H7 (cell line): Measurements from ENCODE around the gene IFNK. TPM values are rescaled to one million over a fixed set of nuclear protein-coding genes. Genes with fewer than 3 reads are reported as not detected.
A peak's percentile ranks its signal among the peaks of the same experiment; 100 is the strongest.

ENCODE experiments used
- DNase-seq: peaks from one replicate; pipeline ENCODE4 v3.0.0; 2012
- H3K27me3 ChIP-seq: 2 replicates; pipeline ENCODE4 v1.6.0; 2011; ENCODE audit warnings: mild to moderate bottlenecking, low read length; ENCODE audit not compliant: control insufficient read depth, insufficient read depth
- H3K36me3 ChIP-seq: replicated peaks from 2 replicates; pipeline ENCODE4 v1.5.1; 2011; ENCODE audit warnings: low read length; ENCODE audit not compliant: control insufficient read depth, insufficient read depth
- H3K4me3 ChIP-seq: 2 replicates; pipeline ENCODE4 v1.5.1; 2011; ENCODE audit warnings: low read depth, mild to moderate bottlenecking, control low read depth, low read length, moderate library complexity; ENCODE audit not compliant: insufficient read depth
- total RNA-seq: library from RNA; depleted of rRNA; stranded (reverse); fragments of >200 nt; shearing (Covaris generic); gene quantifications from 2 replicates; pipeline ENCODE4 v1.2.3, GENCODE V29; 2014

Gene IFNK
- total RNA-seq, 1 experiment from 2014 or later = not detected

DNA sequence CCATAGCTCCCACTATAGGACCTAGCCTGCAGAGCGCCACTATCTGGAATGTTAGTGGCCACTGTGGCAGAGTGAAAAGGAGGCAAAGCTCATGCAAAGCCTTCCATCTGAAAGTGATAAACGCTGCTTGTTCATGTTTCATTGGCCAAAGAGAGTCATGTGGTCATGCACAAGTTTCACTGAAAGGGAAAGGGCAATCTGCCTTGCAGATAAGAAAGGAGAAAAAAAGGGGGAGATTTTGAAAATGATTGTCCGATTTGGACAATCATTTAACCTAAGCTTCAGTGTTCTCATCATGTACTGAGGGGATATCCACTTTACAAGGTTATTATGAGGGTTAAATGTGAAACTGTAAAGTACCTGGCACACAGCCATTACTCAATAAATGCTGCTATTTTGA is 14.6 kb downstream of the IFNK start:
- no peak for DNase-seq
- H3K4me3 ChIP-seq = no peak overlapping the region
- H3K27me3 ChIP-seq = no peaks in the 10 kb centered on the region
- 0 out of 2 replicates have a peak, but pooled peaks cover 1% of the 10 kb centered on the region for H3K36me3 ChIP-seq

DNA sequence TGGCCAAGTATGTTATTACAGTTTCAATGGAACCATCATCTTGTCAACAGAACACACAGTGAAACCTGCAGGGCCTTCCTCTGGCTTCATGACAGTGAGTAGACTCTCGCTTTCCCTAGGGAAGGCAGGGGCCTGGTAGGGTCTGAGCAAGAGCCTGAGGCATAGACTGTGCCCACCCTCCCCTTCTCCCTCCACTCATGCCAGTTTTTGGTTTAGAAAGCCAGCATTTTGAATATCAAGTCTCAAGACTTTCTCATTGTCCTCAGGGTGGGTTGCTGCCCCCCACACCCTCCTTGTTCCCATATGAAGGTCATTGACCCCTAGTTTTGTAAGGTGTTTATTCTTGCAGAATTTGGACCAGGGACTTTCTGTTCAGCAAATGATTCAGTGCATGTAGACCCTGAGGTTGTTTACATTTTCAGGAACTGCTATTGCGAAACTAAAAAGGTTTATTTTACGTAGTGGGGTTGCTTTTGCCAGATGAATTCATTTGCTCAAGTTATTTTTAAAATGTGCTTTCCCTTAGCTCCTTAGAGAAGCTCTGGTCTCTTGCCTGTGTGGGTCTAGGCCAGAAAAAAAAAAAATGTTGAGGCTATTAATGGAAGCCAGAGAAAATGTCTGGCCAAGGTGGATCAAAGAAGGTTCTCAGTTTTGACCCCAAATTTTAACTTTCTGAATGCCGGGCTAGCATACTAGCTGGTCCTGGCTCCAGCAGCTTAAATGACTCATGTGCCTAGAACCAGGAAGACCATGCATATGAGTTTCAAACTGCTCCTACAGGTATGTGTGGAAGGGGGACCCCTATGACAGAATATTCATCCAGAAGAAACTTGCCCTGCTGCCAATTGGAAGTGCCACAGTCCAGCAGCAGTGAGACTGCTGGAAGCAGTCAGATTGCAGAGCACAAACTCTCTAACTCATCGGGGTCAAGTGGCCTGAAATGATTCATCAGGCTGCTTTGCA is 15.7 kb downstream of the IFNK start:
- Histone ChIP-seq H3K4me3 (no peak overlapping the region), H3K27me3 (no peaks in the 10 kb centered on the region), H3K36me3 (0 out of 2 replicates have a peak, but pooled peaks cover 3% of the 10 kb centered on the region)
- DNase-seq = no peak

DNA sequence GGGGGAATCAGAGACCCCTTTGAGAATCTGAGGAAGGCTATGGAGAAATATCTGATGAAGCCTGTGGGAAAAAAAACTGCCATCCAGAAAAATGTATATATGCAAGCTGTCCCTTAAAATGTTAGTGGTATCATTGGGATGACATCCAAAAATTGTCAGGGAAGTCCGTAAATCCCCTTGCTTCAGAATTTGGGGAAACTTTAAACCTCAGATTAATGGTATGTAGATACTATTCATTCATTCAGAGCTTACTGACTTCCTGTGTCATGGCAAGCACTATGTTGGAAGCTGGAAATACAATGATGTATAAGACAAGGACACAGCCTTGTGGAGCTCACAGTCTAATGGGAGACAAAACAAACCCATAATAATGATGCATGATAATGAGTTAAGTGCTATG is 16.4 kb downstream of the IFNK start:
- Histone ChIP-seq H3K4me3 (no peak overlapping the region), H3K27me3 (no peaks in the 10 kb centered on the region)
- no peak for DNase-seq

DNA sequence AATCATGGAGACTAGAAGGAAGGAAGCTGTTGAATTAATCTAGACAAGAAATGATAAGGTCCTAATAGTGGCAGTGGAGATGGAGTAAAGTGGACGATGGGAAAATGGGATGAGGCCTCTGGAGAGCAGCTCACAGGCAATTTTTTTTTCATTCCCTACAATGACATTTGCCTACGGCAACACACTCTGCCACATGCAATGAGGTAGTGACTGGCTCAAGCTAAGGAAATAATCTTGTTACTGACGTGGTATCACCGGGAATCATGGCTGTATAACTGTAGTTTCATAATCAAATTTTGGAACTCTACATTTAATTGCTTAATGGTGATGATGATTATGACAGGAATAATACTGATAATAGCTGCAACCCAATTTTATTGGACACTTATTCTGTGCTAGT is 17.6 kb downstream of the IFNK start:
- Histone ChIP-seq H3K36me3 (peaks cover 3% of the 10 kb centered on the region; the same call in 1 of the 2 replicates), H3K27me3 (no peaks in the 10 kb centered on the region), H3K4me3 (no peak overlapping the region)
- DNase-seq = no peak

More for the DNA sequence above, 16.4 kb downstream of the IFNK start:
- H3K36me3 ChIP-seq = peaks cover 3% of the 10 kb centered on the region; the same call in 1 of the 2 replicates

DNA sequence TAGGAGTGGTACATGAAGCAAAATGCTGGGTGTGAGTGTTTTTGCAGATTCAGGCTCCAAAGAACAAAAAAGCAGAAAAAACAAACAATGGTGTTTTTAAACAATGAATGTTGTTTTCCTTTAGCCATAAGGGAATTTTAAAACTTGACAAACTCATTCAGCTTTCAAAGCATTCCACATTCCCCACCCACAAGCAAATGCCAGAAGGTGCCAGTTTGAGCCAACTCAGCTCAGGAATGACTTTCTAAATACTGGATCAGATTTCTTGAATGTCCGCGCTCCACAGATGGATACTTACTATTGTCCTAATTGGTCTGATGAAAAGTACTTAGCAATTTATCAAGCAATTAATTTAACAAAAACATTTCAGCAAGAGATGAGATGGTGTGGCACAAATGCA is 18.4 kb downstream of the IFNK start:
- no peaks in the 10 kb centered on the region for H3K27me3 ChIP-seq
- H3K4me3 ChIP-seq = no peak overlapping the region
- no peak for DNase-seq
- H3K36me3 ChIP-seq = peaks cover 3% of the 10 kb centered on the region; the same call in 1 of the 2 replicates

DNA sequence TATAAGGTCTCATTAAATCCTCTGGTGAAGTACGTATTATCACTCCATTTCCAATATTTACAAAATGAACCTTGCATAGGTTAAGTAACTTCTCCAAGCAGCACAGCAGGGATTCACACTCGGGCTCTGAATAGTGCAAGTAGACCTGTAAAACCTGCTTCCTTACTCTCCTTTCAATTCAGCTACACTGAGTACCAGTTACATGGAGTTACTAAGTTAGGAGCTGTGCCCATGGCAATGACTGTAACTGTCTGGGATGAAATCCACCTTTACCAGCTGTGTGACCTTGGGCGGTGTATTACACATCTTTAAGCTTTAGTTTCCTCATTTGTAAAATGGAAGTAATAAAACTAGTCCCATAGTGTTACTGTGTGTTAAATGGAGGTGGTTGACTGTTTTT is 21.4 kb downstream of the IFNK start:
- no peaks in the 10 kb centered on the region for H3K27me3 ChIP-seq
- H3K4me3 ChIP-seq = no peak overlapping the region
- peaks cover 7% of the 10 kb centered on the region for H3K36me3 ChIP-seq
- no peak for DNase-seq

DNA sequence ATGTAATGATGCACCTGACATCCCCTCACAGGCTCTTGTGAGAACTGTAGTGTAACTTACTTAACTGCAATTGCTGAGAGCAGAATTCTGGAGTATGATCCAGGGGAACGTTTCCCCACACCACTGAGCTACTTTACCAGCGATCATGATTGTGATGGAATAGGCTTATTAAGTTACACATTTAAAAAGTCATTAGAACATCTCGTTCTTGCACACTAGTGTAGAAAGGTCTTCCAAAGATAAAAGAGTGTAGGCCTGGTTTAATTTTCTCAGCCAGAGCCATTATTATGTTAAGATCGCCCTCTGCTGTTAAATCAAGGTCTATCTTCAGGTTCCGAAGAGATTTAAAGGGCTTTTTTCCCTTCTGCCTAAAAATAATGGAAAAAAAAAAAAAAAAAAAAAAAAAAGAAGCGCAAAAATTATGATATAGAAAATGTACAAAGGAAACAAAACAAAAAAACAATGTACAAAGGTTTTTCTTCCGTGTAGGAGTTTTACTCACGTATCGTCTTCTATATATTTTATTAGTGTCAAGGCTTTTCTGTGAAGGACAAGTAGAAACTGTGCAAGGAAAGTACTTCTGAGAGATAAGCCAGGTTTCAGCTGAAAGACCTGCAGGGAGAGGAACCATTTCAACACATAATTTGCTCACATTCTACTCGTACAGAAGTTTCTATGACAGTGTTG is 24.1 kb downstream of the IFNK start:
- peak; percentile 28 for DNase-seq
- Histone ChIP-seq H3K27me3 (no peaks in the 10 kb centered on the region), H3K36me3 (peaks cover 7% of the 10 kb centered on the region), H3K4me3 (no peak overlapping the region)

DNA sequence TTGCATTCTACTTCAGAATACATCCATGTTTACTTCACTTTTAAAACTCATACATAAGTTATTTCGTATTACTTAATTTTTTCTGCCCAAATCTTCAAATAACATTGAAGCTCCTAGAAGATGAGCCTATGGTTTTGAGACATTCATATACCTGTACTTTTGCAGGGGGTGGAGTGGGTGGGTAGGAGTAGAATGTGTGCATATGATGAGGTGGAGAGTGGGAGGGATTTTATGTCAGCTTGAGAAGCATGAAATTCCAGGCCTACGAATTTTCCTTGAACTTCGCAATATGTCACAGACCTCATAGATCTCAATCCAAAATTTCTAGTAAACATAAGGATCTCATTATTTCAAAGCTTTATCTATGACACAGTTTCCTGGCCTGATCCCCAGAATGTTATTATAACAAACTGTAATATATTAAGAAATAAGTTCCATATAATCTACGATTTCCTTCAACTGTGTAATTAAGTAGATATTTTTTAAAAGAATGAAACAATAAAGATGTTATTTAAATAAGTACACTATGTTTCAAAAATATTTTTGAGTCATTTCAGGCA is 25.2 kb downstream of the IFNK start:
- H3K4me3 ChIP-seq = no peak overlapping the region
- H3K36me3 ChIP-seq = peaks cover 6% of the 10 kb centered on the region
- H3K27me3 ChIP-seq = no peaks in the 10 kb centered on the region
- DNase-seq = no peak

DNA sequence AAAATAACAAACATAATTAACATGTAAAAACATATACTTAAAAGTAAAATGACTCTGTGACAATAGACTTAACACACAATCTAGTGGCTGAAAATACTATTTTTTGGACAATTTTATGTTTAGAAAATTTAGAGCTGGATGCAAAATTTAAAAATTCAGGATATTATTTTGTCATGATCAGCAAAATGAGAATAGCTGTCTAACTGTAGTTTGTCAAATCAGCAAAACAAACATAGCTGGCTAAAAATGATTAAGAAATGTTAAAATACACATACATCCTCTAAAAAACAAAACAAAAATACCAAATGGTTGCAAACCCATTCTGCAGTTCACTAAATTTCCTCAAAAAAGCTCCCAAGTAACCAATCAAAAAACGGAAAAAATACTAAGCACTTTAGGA is 30.6 kb downstream of the IFNK start:
- H3K36me3 ChIP-seq = peaks cover 7% of the 10 kb centered on the region
- DNase-seq = no peak
- H3K4me3 ChIP-seq = no peak overlapping the region
- no peaks in the 10 kb centered on the region for H3K27me3 ChIP-seq

DNA sequence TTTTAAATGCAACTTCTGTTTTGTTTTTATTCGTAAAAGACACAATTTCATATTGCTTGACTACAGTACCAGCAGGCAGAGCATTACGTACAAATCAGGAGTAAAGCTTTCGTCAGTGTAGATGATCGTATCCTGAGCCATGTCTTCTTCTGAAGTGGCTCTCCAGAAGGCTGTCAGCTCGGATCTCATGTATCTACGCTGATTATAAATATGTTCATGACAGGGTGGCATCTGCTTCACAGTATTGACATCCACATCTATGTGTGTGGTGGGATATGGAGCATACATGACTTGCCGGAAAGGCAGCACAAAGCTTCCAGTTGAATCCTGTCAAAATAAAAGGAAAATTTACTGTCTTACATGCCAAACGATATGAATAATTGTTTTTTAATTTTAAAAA is 32.4 kb downstream of the IFNK start:
- DNase-seq = no peak
- H3K4me3 ChIP-seq = no peak overlapping the region
- peaks cover 7% of the 10 kb centered on the region for H3K36me3 ChIP-seq
- no peaks in the 10 kb centered on the region for H3K27me3 ChIP-seq

DNA sequence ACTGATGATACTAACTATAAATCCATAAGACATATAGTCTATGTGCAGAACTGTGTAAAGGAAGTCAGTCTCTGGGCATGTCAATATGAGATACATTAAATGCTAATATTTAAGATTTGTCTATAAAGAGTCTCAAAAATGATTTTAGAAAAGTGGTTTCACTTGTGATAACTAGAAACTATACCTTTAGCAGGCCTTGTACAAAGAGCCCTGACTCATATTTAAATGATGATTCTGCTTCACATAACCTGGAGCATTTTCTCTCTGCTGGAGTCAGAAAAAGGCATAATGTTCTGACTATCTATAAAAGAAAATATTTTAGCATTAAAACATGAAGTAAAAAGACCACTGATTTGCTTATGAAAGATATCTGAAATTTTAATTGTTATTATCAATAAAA is 34.2 kb downstream of the IFNK start:
- Histone ChIP-seq H3K4me3 (no peak overlapping the region), H3K36me3 (peaks cover 7% of the 10 kb centered on the region), H3K27me3 (no peaks in the 10 kb centered on the region)
- DNase-seq = no peak

DNA sequence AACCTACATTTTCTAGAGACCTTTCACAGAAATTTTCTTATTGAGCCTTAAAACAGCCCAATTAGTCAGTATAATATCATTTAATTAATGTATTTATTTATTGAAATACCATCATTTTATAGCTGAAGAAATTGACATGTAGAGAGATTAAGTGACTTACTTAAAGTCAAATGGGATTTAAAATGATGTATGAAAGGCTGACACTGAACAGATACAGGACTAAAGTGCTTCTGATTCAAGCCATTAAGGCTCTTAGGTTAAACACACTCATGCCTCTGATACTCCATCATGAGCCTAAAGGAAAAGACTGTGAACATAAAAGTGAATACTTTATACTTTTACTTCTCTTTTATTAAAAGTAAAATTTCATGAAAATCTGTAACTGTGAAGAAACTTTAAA is 36.4 kb downstream of the IFNK start:
- Histone ChIP-seq H3K4me3 (no peak overlapping the region), H3K27me3 (no peaks in the 10 kb centered on the region), H3K36me3 (peaks cover 9% of the 10 kb centered on the region)
- no peak for DNase-seq

DNA sequence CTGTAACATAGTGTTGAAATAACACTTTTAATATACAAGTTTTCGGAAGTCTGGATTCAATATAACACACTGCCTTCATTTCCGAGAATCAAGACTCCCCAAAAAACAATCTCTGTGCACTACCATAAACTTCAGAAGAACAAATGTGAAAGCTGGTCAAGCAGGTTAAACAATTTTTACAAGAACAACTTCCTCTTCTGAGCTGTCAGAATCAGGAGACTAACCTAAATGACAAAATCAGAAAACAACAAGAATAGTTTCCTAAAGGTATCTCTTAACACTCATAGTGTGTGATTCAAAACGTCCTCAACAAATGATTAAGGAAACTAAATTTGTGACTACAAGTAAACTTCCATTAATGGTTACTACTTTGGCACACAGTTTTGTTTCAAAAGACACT is 37.6 kb downstream of the IFNK start:
- Histone ChIP-seq H3K4me3 (no peak overlapping the region), H3K27me3 (no peaks in the 10 kb centered on the region), H3K36me3 (peaks cover 5% of the 10 kb centered on the region)
- no peak for DNase-seq

DNA sequence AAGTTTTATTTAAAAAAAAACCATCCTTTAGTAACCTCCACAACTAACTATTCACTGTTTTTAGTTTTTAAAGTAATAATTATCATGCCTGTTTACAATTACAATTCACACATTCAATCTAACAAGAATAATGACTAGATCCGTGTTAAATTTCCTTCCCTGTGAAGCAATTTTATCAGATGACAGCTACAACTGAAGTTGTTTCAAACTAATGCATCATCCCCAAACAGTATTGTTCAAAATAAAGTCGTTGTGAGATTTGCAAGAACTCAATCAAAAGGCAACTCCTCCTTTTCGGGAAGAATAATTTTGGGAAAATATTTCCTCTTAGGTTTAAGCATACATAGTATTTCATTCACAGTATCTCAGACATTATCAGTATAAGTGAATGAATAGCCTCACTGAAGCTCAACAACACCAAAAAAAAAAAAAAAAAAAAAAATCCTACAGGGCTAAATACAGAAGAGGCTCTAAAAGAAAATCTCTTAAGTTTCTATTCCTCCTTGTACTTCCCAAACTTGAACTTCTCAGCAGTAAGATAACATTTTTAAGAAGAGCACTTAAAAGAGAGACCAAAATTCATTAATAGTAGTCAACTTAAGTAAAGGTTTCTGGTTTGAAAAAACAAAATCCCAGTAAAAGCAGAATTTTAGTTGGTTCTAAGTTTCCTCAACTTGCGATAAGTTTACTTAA is 39.8 kb downstream of the IFNK start:
- H3K4me3 ChIP-seq = no peak overlapping the region
- DNase-seq = no peak

More for the DNA sequence above, 39.8 kb downstream of the IFNK start:
- peaks cover 3% of the 10 kb centered on the region for H3K36me3 ChIP-seq
- H3K27me3 ChIP-seq = no peaks in the 10 kb centered on the region
